ENCODE measurements around the gene LAP3. TPM values are rescaled to one million over a fixed set of nuclear protein-coding genes. Genes with fewer than 3 reads are reported as not detected.

The LAP3 gene
- total and polyA plus RNA-seq, 7 donors = 37.1 to 126 (median 60.3) TPM

- Histone ChIP-seq H3K4me3 (no peak overlapping the region), H3K36me3 (no peaks in the 10 kb centered on the region), H3K27ac (no peak overlapping the region), H3K9me3 (no peaks in the 10 kb centered on the region), H3K27me3 (no peaks in the 10 kb centered on the region), H3K4me1 (no peaks in the 10 kb centered on the region)
- 82 to 89% methylated on average over 6 of the region's 6 CpGs for WGBS, 2 donors
- DNase-seq = no peak
- no peak for TF ChIP-seq POLR2AphosphoS5 (IDR thresholded peaks at IDR 0.05)
- intact Hi-C loops (cut with DNase I) = no loop called here
These were observed 16.8 kb upstream of the LAP3 start for GRCh38 chr4:17560065-17560673.

GRCh38 chr4:17561195-17561909 lies 15.6 kb upstream of the LAP3 start:
- TF ChIP-seq POLR2AphosphoS5 (IDR thresholded peaks at IDR 0.05) (no peak), CTCF (IDR thresholded peaks at IDR 0.05) (no peak), EP300 (IDR thresholded peaks at IDR 0.05) (no peak), POLR2A (IDR thresholded peaks at IDR 0.05) (no peak)
- Histone ChIP-seq H3K9me3 (no peaks in the 10 kb centered on the region), H3K4me3 (no peak overlapping the region), H3K4me1 (no peaks in the 10 kb centered on the region), H3K27ac (no peak overlapping the region), H3K36me3 (no peaks in the 10 kb centered on the region), H3K27me3 (no peaks in the 10 kb centered on the region)
- no peak for DNase-seq
- intact Hi-C loops (cut with DNase I) = no loop called here
- 87 to 88% methylated on average over 8 of the region's 8 CpGs for WGBS, 2 donors

GRCh38 chr4:17562157-17562556 lies 14.8 kb upstream of the LAP3 start:
- TF ChIP-seq POLR2AphosphoS5 (IDR thresholded peaks at IDR 0.05) (no peak), EP300 (IDR thresholded peaks at IDR 0.05) (no peak), POLR2A (IDR thresholded peaks at IDR 0.05) (no peak), CTCF (IDR thresholded peaks at IDR 0.05) (no peak)
- Histone ChIP-seq H3K4me1 (no peaks in the 10 kb centered on the region), H3K27ac (no peak overlapping the region), H3K9me3 (no peaks in the 10 kb centered on the region), H3K27me3 (no peaks in the 10 kb centered on the region), H3K36me3 (no peaks in the 10 kb centered on the region), H3K4me3 (no peak overlapping the region)
- DNase-seq = no peak
- intact Hi-C loops (cut with DNase I) = no loop called here
- WGBS, 2 donors = 45 to 66% methylated on average over 1 of the region's 1 CpG

GRCh38 chr4:17565846-17566245 lies 11.2 kb upstream of the LAP3 start:
- TF ChIP-seq EP300 (IDR thresholded peaks at IDR 0.05) (no peak), POLR2AphosphoS5 (IDR thresholded peaks at IDR 0.05) (no peak), POLR2A (IDR thresholded peaks at IDR 0.05) (no peak), CTCF (IDR thresholded peaks at IDR 0.05) (no peak)
- Histone ChIP-seq H3K27me3 (no peaks in the 10 kb centered on the region), H3K4me1 (no peaks in the 10 kb centered on the region), H3K27ac (no peak overlapping the region), H3K9me3 (no peaks in the 10 kb centered on the region), H3K4me3 (no peak overlapping the region), H3K36me3 (no peaks in the 10 kb centered on the region)
- no peak for DNase-seq
- WGBS, 2 donors = 92 to 95% methylated on average over 3 of the region's 3 CpGs
- intact Hi-C loops (cut with DNase I) = no loop called here

- no peak for DNase-seq
- H3K4me1 ChIP-seq = no peaks in the 10 kb centered on the region
- intact Hi-C loops (cut with DNase I) = no loop called here
- TF ChIP-seq POLR2A (IDR thresholded peaks at IDR 0.05) = no peak
- TF ChIP-seq EP300 (IDR thresholded peaks at IDR 0.05) = no peak
- TF ChIP-seq POLR2AphosphoS5 (IDR thresholded peaks at IDR 0.05) = no peak
- no peak for TF ChIP-seq CTCF (IDR thresholded peaks at IDR 0.05)
- 84 to 86% methylated on average over 2 of the region's 2 CpGs for WGBS, 2 donors
- no peaks in the 10 kb centered on the region for H3K9me3 ChIP-seq
- H3K4me3 ChIP-seq = no peak overlapping the region
- no peak overlapping the region for H3K27ac ChIP-seq
- no peaks in the 10 kb centered on the region for H3K27me3 ChIP-seq
- no peaks in the 10 kb centered on the region for H3K36me3 ChIP-seq
These were observed 9.7 kb upstream of the LAP3 start for GRCh38 chr4:17567271-17567670.

All from sigmoid colon (tissue), 7 donors.